ENCODE data around the gene SMIM38. TPM values are rescaled to one million over a fixed set of nuclear protein-coding genes. Genes with fewer than 3 reads are reported as not detected.

SMIM38 gene
- total and polyA plus RNA-seq, 2 of the 4 experiments (the other 2 are of a cell fraction): under 0.01 to 0.05 TPM

- no peak overlapping the region for H2BK20ac ChIP-seq (ENCODE audit: low read depth, low read length)
- no peak overlapping the region for H3K4ac ChIP-seq (ENCODE audit: low read depth, low read length)
- no peak overlapping the region for H2BK5ac ChIP-seq (ENCODE audit: low read depth, low read length, poor library complexity, severe bottlenecking)
- ChIA-PET POLR2A (ENCODE audit: unreplicated experiment) (no interaction called here), CTCF (no interaction called here)
- H4K8ac ChIP-seq (ENCODE audit: low read depth in 2 of 2, low read length in 2 of 2): no peak overlapping the region
- in situ Hi-C loops (cut with MboI; ENCODE audit: low sequenced_read_pairs) (no loop called here), intact Hi-C loops (cut with micrococcal nuclease) (no loop called here), dilution Hi-C loops (cut with HindIII; ENCODE audit: low sequenced_read_pairs, unreplicated experiment) (no loop called here)
- BruUV-seq (replicated peaks): no TSS peak
- DNase-seq (no peak), ATAC-seq (ENCODE audit: low read depth) (no peak)
- no peak overlapping the region for H2BK15ac ChIP-seq (ENCODE audit: low read depth, low read length)
- no peak overlapping the region for H4K5ac ChIP-seq (ENCODE audit: low read depth, low read length)
- no peak overlapping the region for H3K18ac ChIP-seq (ENCODE audit: low read depth, low read length)
- no peak overlapping the region for H3K14ac ChIP-seq (replicated peaks; ENCODE audit: low read depth, low read length)
- H4K20me1 ChIP-seq (ENCODE audit: insufficient read depth, low read length): no peaks in the 10 kb centered on the region
- no peak overlapping the region for H2BK120ac ChIP-seq (ENCODE audit: low read depth, low read length)
- H2AFZ ChIP-seq (replicated peaks; ENCODE audit: low read length, poor library complexity): no peak overlapping the region
- no peak overlapping the region for H3K4me2 ChIP-seq (ENCODE audit: low read depth, low read length)
- H3K9ac ChIP-seq (ENCODE audit: low read depth, low read length): no peak overlapping the region
- TF ChIP-seq MXI1 (IDR thresholded peaks at IDR 0.05; ENCODE audit: borderline replicate concordance, low read depth, low read length): no peak
- H4K91ac ChIP-seq (ENCODE audit: insufficient read depth, low read depth, low read length): no peak overlapping the region
- H2AK9ac ChIP-seq (replicated peaks; ENCODE audit: low read depth, low read length, poor library complexity): no peak overlapping the region
- no peaks in the 10 kb centered on the region for H3K9me3 ChIP-seq (ENCODE audit: control insufficient read depth, insufficient read depth, low read length)
- H3K36me3 ChIP-seq (ENCODE audit: control insufficient read depth, insufficient read depth, low read length): no peaks in the 10 kb centered on the region
- H3K9me1 ChIP-seq (ENCODE audit: insufficient read depth, low read length): peaks cover 6% of the 10 kb centered on the region
- peaks cover 11% of the 10 kb centered on the region for H3K4me1 ChIP-seq (ENCODE audit: control insufficient read depth, insufficient read depth, low read length)
- no peaks in the 10 kb centered on the region for H3K27me3 ChIP-seq (ENCODE audit: control insufficient read depth, insufficient read depth, low read length)
- H3K4me3 ChIP-seq (ENCODE audit: insufficient read depth, low read depth, low read length): no peak overlapping the region
- H3K27ac ChIP-seq (ENCODE audit: insufficient read depth, low read length): no peak overlapping the region
- no peaks in the 10 kb centered on the region for H3K79me1 ChIP-seq (ENCODE audit: low read depth in 1 of 2, low read length in 2 of 2)
- no peak overlapping the region for H2AK5ac ChIP-seq (ENCODE audit: low read depth, low read length)
- no peak overlapping the region for H3K56ac ChIP-seq (ENCODE audit: extremely low read depth, insufficient read depth, low read length)
- no peak overlapping the region for H3K23ac ChIP-seq (ENCODE audit: low read depth, low read length)
Observed at GRCh38 chr11:69162505-69162904, 6.8 kb downstream of the SMIM38 start.

Data from IMR-90 (cell line).